PC-3 (cell line): Measurements from ENCODE around the gene KMT2A. TPM values are rescaled to one million over a fixed set of nuclear protein-coding genes. Genes with fewer than 3 reads are reported as not detected.

Experiments used
- ATAC-seq: fragments of 200-7000 bp; cut with Tn5 transposase; 2 replicates; pipeline ENCODE4 v1.9.1; 2020; ENCODE audit warnings: mild to moderate bottlenecking, moderate library complexity
- BruUV-seq: library from RNA; stranded (reverse); fragments of 400-500 nt; replicated peaks from 2 replicates; lab custom pipeline; 2021; lab: Mats Ljungman, UMichigan
- CTCF ChIA-PET: fragments of 300-600 bp; sonication (Branson Sonifier 250); formaldehyde crosslinking; loops from one replicate; lab custom pipeline; 2022; ENCODE audit warnings: antibody characterized with exemption; lab: Charles Lee
- POLR2A ChIA-PET: fragments of 300-600 bp; sonication (Branson Sonifier 250); formaldehyde crosslinking; loops from one replicate; lab custom pipeline; 2022; ENCODE audit warnings: antibody characterized with exemption; ENCODE audit not compliant: unreplicated experiment; lab: Charles Lee
- DNase-seq: peaks from one replicate; pipeline ENCODE4 v3.0.0-alpha.2; 2015
- H2AFZ ChIP-seq: fragments of 300-600 bp; sonication (generic); 2 replicates; pipeline ENCODE4 v1.6.0; 2016; ENCODE audit warnings: antibody characterized with exemption, low read length
- H3F3A ChIP-seq: fragments of 300-600 bp; sonication (generic); one replicate; pipeline ENCODE4 v1.6.0; 2017; ENCODE audit warnings: antibody characterized with exemption, low read length, control low read depth, mild to moderate bottlenecking; ENCODE audit not compliant: unreplicated experiment
- H3K27ac ChIP-seq: fragments of 300-600 bp; sonication (generic); 2 replicates; pipeline ENCODE4 v1.5.1; 2016; ENCODE audit warnings: mild to moderate bottlenecking, low read length
- H3K27me3 ChIP-seq: fragments of 300-600 bp; sonication (generic); 2 replicates; pipeline ENCODE4 v1.6.1; 2016; ENCODE audit warnings: low read length, mixed read lengths
- H3K36me3 ChIP-seq: fragments of 300-600 bp; sonication (generic); 2 replicates; pipeline ENCODE4 v1.6.1; 2016; ENCODE audit warnings: low read depth, mixed run types, low read length, mixed read lengths
- H3K4me1 ChIP-seq: fragments of 300-600 bp; sonication (generic); 2 replicates; pipeline ENCODE4 v1.5.1; 2016; ENCODE audit warnings: low read length; ENCODE audit not compliant: insufficient read depth
- H3K4me2 ChIP-seq: fragments of 300-600 bp; sonication (generic); 2 replicates; pipeline ENCODE4 v1.6.0; 2016; ENCODE audit warnings: low read length
- H3K4me3 ChIP-seq: fragments of 300-600 bp; sonication (generic); 2 replicates; pipeline ENCODE4 v1.5.1; 2016; ENCODE audit warnings: mild to moderate bottlenecking, low read length, mixed read lengths
- H3K79me2 ChIP-seq: fragments of 300-600 bp; sonication (generic); 2 replicates; pipeline ENCODE4 v1.6.1; 2017; ENCODE audit warnings: low read length, mixed read lengths
- H3K9ac ChIP-seq: fragments of 300-600 bp; sonication (generic); 2 replicates; pipeline ENCODE4 v1.6.0; 2016; ENCODE audit warnings: mild to moderate bottlenecking, low read length
- H3K9me2 ChIP-seq: fragments of 300-600 bp; sonication (generic); replicated peaks from 2 replicates; pipeline ENCODE4 v1.6.1; 2016; ENCODE audit warnings: mixed run types, low read length, mixed read lengths
- H3K9me3 ChIP-seq: fragments of 300-600 bp; sonication (generic); 2 replicates; pipeline ENCODE4 v1.6.1; 2016; ENCODE audit warnings: low read length, mixed read lengths
- H4K20me1 ChIP-seq: fragments of 300-600 bp; sonication (generic); 2 replicates; pipeline ENCODE4 v1.6.1; 2016; ENCODE audit warnings: low read length, mixed read lengths
- CTCF ChIP-seq: fragments of 300-600 bp; sonication (generic); conservative IDR thresholded peaks from 2 replicates; pipeline ENCODE4 v1.5.1; 2017; ENCODE audit warnings: antibody characterized with exemption, low read depth, mild to moderate bottlenecking, low read length
- EZH2 ChIP-seq: fragments of 300-600 bp; sonication (generic); IDR thresholded peaks from one replicate; pipeline ENCODE4 v1.6.1; 2017; ENCODE audit warnings: antibody characterized with exemption, mild to moderate bottlenecking, low read length; ENCODE audit not compliant: unreplicated experiment
- EZH2phosphoT487 ChIP-seq: fragments of 300-600 bp; sonication (generic); IDR thresholded peaks from 2 replicates; pipeline ENCODE4 v1.6.1; 2018; ENCODE audit warnings: mild to moderate bottlenecking, antibody characterized with exemption, low read length, borderline replicate concordance
- intact Hi-C: fragments of 100-400 bp; cut with micrococcal nuclease; formaldehyde crosslinking; loops from 2 replicates; pipeline ENCODE4 v1.9.0; 2023
- total RNA-seq: library from RNA; depleted of rRNA; stranded (reverse); fragments of >200 nt; gene quantifications from 2 replicates; pipeline ENCODE4 v1.2.3, GENCODE V29; 2014

KMT2A gene
- total RNA-seq, 1 experiment from 2014 or later = 35.3 TPM

GRCh38 chr11:118526688-118527087 lies 90.4 kb downstream of the KMT2A start:
- intact Hi-C loops = no loop called here
- TF ChIP-seq EZH2 = no peak
- no peak for TF ChIP-seq EZH2phosphoT487
- TF ChIP-seq CTCF = no peak
- no peaks in the 10 kb centered on the region for H3K9me3 ChIP-seq

DNA sequence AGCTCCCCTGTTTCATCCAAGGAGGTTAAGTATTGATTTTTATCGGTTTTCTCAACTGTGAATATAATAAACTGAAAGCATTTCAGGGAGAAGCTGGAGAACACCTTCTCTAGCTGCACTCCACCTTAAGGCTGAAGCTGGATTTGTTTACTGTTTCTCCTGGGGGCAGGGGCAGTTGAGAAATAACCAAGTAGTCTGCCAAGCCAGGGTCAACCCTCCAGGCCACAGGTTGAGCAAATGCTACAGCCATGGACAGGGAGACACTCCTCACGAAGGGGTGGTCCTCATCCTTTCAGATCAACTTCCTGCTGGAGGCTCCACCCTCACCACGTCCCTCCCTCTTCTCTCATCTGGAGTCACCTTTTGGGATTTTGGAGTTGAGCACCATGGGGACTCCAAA lies 90.8 kb downstream of the KMT2A start, which contains the start of gene TTC36:
Gene TTC36 (plus strand): TSS at position 366 of the 400 bp plus-strand sequence. CDS start 21 bp downstream, at position 387.
- H3K36me3 ChIP-seq = peaks cover 10% of the 10 kb centered on the region
- H3K4me2 ChIP-seq = no peak within 1 kb of the TSS
- H3K4me1 ChIP-seq = peaks cover 17% of the 10 kb centered on the region
- H3K27me3 ChIP-seq = no peaks in the 10 kb centered on the region
- BruUV-seq = no TSS peak
- DNase-seq (no peak), ATAC-seq (no peak)
- POLR2A ChIA-PET = no interaction called here
- no peaks in the 10 kb centered on the region for H3F3A ChIP-seq
- H3K9me3 ChIP-seq = no peaks in the 10 kb centered on the region
- TF ChIP-seq CTCF (no peak), EZH2 (no peak), EZH2phosphoT487 (no peak)
- no peak within 1 kb of the TSS for H3K4me3 ChIP-seq
- H3K9me2 ChIP-seq = no peaks in the 10 kb centered on the region
- no peak within 1 kb of the TSS for H3K9ac ChIP-seq
- no peak within 1 kb of the TSS for H2AFZ ChIP-seq
- peaks cover 20% of the 10 kb centered on the region; the same call in 1 of the 2 replicates for H3K79me2 ChIP-seq
- H3K27ac ChIP-seq = no peak within 1 kb of the TSS
- intact Hi-C loops = no loop called here
- H4K20me1 ChIP-seq = no peaks in the 10 kb centered on the region
- CTCF ChIA-PET = no interaction called here

More at GRCh38 chr11:118526688-118527087, 90.4 kb downstream of the KMT2A start:
- H3K4me2 ChIP-seq = no peak overlapping the region
- no peak overlapping the region for H3K27ac ChIP-seq
- DNase-seq (no peak), ATAC-seq (no peak)
- H3K79me2 ChIP-seq = peaks cover 15% of the 10 kb centered on the region; the same call in 1 of the 2 replicates
- H3K27me3 ChIP-seq = no peaks in the 10 kb centered on the region
- no peak overlapping the region for H3K4me3 ChIP-seq
- H3K9me2 ChIP-seq = no peaks in the 10 kb centered on the region
- POLR2A ChIA-PET = no interaction called here
- no peaks in the 10 kb centered on the region for H3F3A ChIP-seq
- H3K4me1 ChIP-seq = peaks cover 13% of the 10 kb centered on the region
- peaks cover 14% of the 10 kb centered on the region for H3K36me3 ChIP-seq
- no TSS peak for BruUV-seq
- CTCF ChIA-PET = no interaction called here
- no peak overlapping the region for H3K9ac ChIP-seq
- no peaks in the 10 kb centered on the region for H4K20me1 ChIP-seq
- H2AFZ ChIP-seq = no peak overlapping the region

GRCh38 chr11:118528511-118528910 lies 92.2 kb downstream of the KMT2A start:
- H3K27ac ChIP-seq = no peak overlapping the region
- CTCF ChIA-PET = no interaction called here
- no peaks in the 10 kb centered on the region for H3F3A ChIP-seq
- peaks cover 18% of the 10 kb centered on the region for H3K4me1 ChIP-seq
- intact Hi-C loops = no loop called here
- H3K9me3 ChIP-seq = no peaks in the 10 kb centered on the region
- H3K9ac ChIP-seq = no peak overlapping the region
- H3K27me3 ChIP-seq = no peaks in the 10 kb centered on the region
- no peaks in the 10 kb centered on the region for H3K9me2 ChIP-seq
- no peak overlapping the region for H2AFZ ChIP-seq
- no peak overlapping the region for H3K4me2 ChIP-seq
- POLR2A ChIA-PET = interaction anchor here (0.6 kb wide), 1 partner anchor 103 kb away, joined by 3 read pairs; no protein-coding TSS in a partner anchor
- TF ChIP-seq CTCF (no peak), EZH2 (no peak), EZH2phosphoT487 (no peak)
- DNase-seq (no peak), ATAC-seq (no peak)
- H3K36me3 ChIP-seq = peaks cover 4% of the 10 kb centered on the region; the same call in 1 of the 2 replicates
- peaks cover 24% of the 10 kb centered on the region; the same call in 1 of the 2 replicates for H3K79me2 ChIP-seq
- H3K4me3 ChIP-seq = no peak overlapping the region
- BruUV-seq = no TSS peak
- no peaks in the 10 kb centered on the region for H4K20me1 ChIP-seq
